ENCODE measurements around the gene OSBPL9.
A peak's percentile ranks its signal among the peaks of the same experiment; 100 is the strongest.

Gene OSBPL9

DNA sequence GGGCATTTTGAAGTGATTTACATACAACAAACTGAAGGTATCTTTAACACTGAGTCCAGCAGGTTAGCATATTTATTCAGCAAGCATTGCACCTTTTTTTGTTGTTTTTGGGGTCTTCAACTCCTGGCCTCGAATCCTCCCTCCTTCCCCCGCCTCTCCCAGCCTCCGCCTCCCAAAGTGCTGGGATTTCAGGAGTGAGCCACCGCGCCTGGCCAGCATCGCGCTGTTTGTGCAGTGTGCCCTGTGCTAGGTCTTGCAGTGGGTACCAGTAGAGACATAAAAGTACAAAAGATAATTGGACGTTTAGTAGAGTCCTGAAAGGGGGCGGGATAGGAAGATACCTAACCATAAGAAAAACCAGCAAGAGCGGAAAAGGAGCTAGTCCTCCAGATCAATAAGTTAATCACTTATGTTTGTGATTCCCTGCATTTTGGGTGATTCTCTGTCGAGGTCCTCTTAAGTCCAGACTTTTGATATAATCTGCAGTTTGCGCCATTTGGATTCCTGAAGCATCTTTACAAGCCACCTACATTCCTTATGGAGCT, 111.8 kb downstream of the OSBPL9 start:
- H3K9me3 ChIP-seq (replicated peaks; ENCODE audit: insufficient read depth, low read length), result no peaks in the 10 kb centered on the region
- peak overlapping the region; percentile 74 for H3K9ac ChIP-seq (ENCODE audit: low read length)
- peak overlapping the region; percentile 74 for H3K27ac ChIP-seq (ENCODE audit: low read length)
- peak overlapping the region; percentile 72 for H3K4me2 ChIP-seq (ENCODE audit: low read depth, low read length)
- H3K4me1 ChIP-seq (ENCODE audit: low read length), result peaks cover 37% of the 10 kb centered on the region
- peaks cover 50% of the 10 kb centered on the region for H3K79me2 ChIP-seq (ENCODE audit: low read length)
- H3K9me2 ChIP-seq (replicated peaks; ENCODE audit: insufficient read depth, low read length), result no peaks in the 10 kb centered on the region
- TF ChIP-seq CTCF (IDR thresholded peaks at IDR 0.05; ENCODE audit: low read length) (no peak), EZH2phosphoT487 (IDR thresholded peaks at IDR 0.05; ENCODE audit: low read length) (no peak)
- H3K27me3 ChIP-seq (replicated peaks; ENCODE audit: insufficient read depth, low read length), result no peaks in the 10 kb centered on the region
- H4K20me1 ChIP-seq (ENCODE audit: insufficient read depth, low read length), result no peaks in the 10 kb centered on the region
- no peaks in the 10 kb centered on the region for H3K36me3 ChIP-seq (replicated peaks; ENCODE audit: insufficient read depth, low read length)
- peak; percentile 27 for DNase-seq
- H2AFZ ChIP-seq (ENCODE audit: low read length), result peak overlapping the region; percentile 34
- H3F3A ChIP-seq (ENCODE audit: insufficient read depth, low read length), result peaks cover 28% of the 10 kb centered on the region
- peak overlapping the region; percentile 77 for H3K4me3 ChIP-seq (ENCODE audit: low read length)

DNA sequence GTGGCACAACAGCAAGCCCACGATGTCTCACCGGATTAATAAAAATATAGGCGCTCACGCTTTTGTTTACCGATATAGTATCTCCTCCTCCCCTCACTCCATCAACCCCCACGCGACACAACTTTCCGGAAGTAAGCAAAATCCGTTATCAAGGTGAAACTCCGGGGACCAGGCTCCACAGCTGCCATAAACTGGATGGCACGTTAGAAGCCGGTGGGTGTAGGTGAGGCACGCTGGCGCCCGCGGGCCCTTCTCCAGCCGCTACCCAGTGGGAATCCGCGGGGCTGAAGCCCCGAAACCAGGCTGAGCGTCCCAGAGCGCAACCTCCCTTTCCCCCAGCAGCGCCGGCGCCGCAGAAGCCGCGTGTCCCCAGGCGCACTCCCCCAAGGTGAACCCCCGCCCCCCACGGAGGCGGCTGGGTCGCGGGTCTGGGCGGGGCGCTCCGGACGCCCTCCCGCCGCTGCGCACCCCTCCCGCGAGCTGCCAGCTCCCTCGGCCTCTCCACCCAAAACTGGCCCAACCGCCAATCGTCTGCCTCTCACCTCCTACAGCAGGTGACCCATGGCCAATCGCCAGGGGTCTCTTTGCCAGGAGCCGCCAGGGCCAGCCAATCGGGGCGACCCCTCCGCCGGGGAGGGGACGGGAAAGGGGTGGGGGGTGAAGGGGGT, 112.4 kb downstream of the OSBPL9 start:
- Histone ChIP-seq H3K27me3 (replicated peaks; ENCODE audit: insufficient read depth, low read length) (no peaks in the 10 kb centered on the region), H3F3A (ENCODE audit: insufficient read depth, low read length) (peaks cover 28% of the 10 kb centered on the region), H2AFZ (ENCODE audit: low read length) (peak overlapping the region; percentile 34), H3K4me1 (ENCODE audit: low read length) (peaks cover 37% of the 10 kb centered on the region), H3K9ac (ENCODE audit: low read length) (peak overlapping the region; percentile 76), H3K27ac (ENCODE audit: low read length) (peak overlapping the region; percentile 74), H4K20me1 (ENCODE audit: insufficient read depth, low read length) (no peaks in the 10 kb centered on the region), H3K4me3 (ENCODE audit: low read length) (peak overlapping the region; percentile 77), H3K36me3 (replicated peaks; ENCODE audit: insufficient read depth, low read length) (no peaks in the 10 kb centered on the region), H3K9me3 (replicated peaks; ENCODE audit: insufficient read depth, low read length) (no peaks in the 10 kb centered on the region), H3K4me2 (ENCODE audit: low read depth, low read length) (peak overlapping the region; percentile 72), H3K79me2 (ENCODE audit: low read length) (peaks cover 56% of the 10 kb centered on the region), H3K9me2 (replicated peaks; ENCODE audit: insufficient read depth, low read length) (no peaks in the 10 kb centered on the region)
- peak; percentile 98 for DNase-seq
- TF ChIP-seq CTCF (IDR thresholded peaks at IDR 0.05; ENCODE audit: low read length) (no peak), EZH2phosphoT487 (IDR thresholded peaks at IDR 0.05; ENCODE audit: low read length) (no peak), EZH2 (optimal IDR thresholded peaks at IDR 0.05; ENCODE audit: low read depth, low read length) (no peak)

GRCh38 chr1:51729824-51730301, 113.0 kb downstream of the OSBPL9 start:
- H3K36me3 ChIP-seq (replicated peaks; ENCODE audit: insufficient read depth, low read length), result no peaks in the 10 kb centered on the region
- TF ChIP-seq EZH2phosphoT487 (IDR thresholded peaks at IDR 0.05; ENCODE audit: low read length), result no peak
- TF ChIP-seq CTCF (IDR thresholded peaks at IDR 0.05; ENCODE audit: low read length), result no peak
- no peak for TF ChIP-seq EZH2 (optimal IDR thresholded peaks at IDR 0.05; ENCODE audit: low read depth, low read length)
- H3K79me2 ChIP-seq (ENCODE audit: low read length), result peaks cover 62% of the 10 kb centered on the region
- H3K9me2 ChIP-seq (replicated peaks; ENCODE audit: insufficient read depth, low read length), result no peaks in the 10 kb centered on the region
- H3K27ac ChIP-seq (ENCODE audit: low read length), result peak overlapping the region; percentile 57; the same call in 1 of the 2 replicates
- H3K4me1 ChIP-seq (ENCODE audit: low read length), result peaks cover 39% of the 10 kb centered on the region
- H3K4me3 ChIP-seq (ENCODE audit: low read length), result peak overlapping the region; percentile 77
- DNase-seq, result peak; percentile 32
- peaks cover 28% of the 10 kb centered on the region for H3F3A ChIP-seq (ENCODE audit: insufficient read depth, low read length)
- H3K9me3 ChIP-seq (replicated peaks; ENCODE audit: insufficient read depth, low read length), result no peaks in the 10 kb centered on the region
- peaks cover 2% of the 10 kb centered on the region for H4K20me1 ChIP-seq (ENCODE audit: insufficient read depth, low read length)
- no peaks in the 10 kb centered on the region for H3K27me3 ChIP-seq (replicated peaks; ENCODE audit: insufficient read depth, low read length)
- peak overlapping the region; percentile 66 for H3K4me2 ChIP-seq (ENCODE audit: low read depth, low read length)
- H3K9ac ChIP-seq (ENCODE audit: low read length), result peak overlapping the region; percentile 76
- peak overlapping the region; percentile 39 for H2AFZ ChIP-seq (ENCODE audit: low read length)

All from MM.1S (cell line).